GM21786 (cell line): ENCODE measurements around the gene RAB3GAP1.
"Not testable (repeated sequence)": the region's sequence is repeated elsewhere in the genome, so short reads cannot be mapped to it uniquely, and the experiment has no call there.

ENCODE experiments used
- ATAC-seq: cut with Tn5 transposase; IDR thresholded peaks from one replicate; pipeline ENCODE4 v1.9.1; 2021; ENCODE audit not compliant: unreplicated experiment

The RAB3GAP1 gene

DNA sequence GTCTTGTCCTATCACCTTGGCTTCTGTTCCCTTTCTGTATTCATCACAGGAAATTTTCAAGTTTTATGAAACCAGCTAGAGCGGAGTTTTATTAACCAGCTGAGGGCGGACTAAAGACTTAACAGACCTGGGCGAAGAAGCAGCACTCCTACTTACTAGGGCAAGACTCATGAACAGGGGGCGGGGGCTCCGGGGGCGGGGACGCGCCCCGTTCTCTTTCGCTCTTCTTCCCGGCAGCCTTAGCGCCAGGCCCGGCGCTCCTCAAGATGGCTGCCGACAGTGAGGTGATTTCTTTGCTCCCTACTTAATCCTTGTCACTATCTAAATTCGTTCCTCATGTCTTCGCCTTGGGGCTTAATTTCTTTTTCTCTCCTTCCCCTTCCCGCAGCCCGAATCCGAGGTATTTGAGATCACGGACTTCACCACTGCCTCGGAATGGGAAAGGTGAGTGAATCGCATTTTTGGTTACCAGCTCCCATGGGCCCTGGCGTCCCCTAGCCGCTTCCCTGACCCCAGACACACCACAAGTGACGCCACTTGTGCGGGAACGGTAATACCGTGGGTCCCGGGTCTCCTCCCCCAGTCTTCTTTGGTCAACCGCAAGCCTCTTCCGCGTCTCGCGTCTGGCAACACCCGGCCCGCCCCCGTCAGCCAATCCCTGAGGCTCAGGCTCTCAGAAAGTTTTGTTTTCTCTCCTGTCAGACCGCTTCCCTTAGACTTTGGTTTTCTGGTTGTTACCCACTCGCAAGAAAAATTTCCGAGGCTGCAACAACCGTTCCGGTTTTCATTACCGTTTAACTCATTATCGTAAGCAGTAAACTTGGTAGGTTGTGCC, at the start of gene RAB3GAP1:
RAB3GAP1 (plus strand) TSS at position 251 of the 835 bp plus-strand sequence; CDS start at position 267, 16 bp downstream.
- ATAC-seq = peak; percentile 74

DNA sequence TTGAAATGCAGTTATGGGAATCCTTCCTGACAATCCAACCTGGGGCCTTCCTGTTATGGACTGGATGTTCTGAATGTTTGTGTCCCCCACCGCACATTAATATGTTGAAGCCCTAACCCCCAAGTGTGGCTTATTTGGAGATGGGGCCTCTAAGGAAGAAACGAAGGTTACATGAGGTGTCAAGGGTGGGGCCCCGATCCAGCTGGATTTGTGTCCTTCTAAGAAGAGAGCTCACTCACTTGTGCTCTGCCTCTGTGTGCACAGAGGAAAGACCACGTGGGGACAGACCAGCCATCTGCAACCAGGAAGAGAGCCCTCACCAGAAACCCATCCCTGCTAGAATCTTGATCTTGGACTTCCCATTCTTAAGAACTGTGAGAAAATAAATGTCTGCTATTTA, 49.3 kb upstream of the RAB3GAP1 start:
- no peak for ATAC-seq

- peak; percentile 91 for ATAC-seq
These were observed 47.9 kb upstream of the RAB3GAP1 start for GRCh38 chr2:135004005-135004746.

DNA sequence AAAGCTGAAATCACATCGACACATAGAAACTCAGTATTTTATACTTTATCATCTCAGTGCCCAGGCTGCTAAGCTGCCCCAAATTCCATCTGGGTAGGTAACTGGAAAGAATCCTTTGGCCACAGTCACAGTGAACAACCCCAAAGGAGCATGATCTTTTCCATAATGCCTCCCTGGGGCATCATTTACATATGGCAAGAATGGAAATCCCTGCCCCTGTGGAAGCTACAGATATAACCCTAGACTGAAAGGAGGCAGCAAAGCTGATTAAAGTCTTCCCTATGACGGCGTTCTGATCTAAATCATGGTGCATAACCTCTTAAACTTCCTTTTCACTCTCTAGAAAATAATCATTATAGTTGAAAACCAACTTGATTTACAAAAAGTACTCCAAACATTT, 46.3 kb upstream of the RAB3GAP1 start:
- no peak for ATAC-seq

GRCh38 chr2:135009339-135009738, 42.8 kb upstream of the RAB3GAP1 start:
- no peak for ATAC-seq

DNA sequence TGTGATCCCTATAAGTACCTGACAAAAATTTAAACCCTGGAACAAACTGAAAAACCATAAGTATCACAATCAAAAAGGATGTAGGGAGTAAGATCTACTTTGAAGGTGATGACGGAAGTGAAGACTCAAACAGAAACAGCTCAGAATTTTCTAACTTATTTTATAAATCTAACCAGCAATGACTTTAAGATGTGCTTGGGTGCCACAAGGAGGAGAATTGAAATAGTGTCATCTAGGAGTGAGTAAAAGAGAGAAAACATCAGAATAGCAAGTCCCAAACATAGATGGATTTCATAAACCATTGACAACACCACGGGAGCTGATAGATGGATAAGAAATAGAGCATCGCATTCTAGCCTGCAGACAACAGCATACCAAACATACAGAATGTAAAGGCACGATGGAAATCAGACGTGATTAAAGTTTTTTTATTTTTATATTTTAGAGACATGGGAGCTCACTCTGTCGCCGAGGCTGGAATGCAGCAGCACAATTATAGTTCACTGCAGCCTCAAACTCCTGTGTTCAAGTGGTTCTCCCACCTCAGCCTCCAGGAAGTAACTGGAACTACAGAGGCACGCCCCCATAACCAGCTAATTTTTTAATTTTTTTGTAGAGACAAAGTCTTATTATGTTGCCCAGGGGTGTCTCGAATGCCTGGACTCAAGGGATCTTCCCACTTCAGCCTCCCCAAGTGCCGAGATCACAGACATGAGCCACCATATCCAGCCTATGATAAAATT, 41.7 kb upstream of the RAB3GAP1 start:
- ATAC-seq = no peak

- ATAC-seq = no peak
These were observed 40.5 kb upstream of the RAB3GAP1 start for GRCh38 chr2:135011633-135012032.

- ATAC-seq = no peak
These were observed 30.5 kb upstream of the RAB3GAP1 start for GRCh38 chr2:135021618-135022017.

DNA sequence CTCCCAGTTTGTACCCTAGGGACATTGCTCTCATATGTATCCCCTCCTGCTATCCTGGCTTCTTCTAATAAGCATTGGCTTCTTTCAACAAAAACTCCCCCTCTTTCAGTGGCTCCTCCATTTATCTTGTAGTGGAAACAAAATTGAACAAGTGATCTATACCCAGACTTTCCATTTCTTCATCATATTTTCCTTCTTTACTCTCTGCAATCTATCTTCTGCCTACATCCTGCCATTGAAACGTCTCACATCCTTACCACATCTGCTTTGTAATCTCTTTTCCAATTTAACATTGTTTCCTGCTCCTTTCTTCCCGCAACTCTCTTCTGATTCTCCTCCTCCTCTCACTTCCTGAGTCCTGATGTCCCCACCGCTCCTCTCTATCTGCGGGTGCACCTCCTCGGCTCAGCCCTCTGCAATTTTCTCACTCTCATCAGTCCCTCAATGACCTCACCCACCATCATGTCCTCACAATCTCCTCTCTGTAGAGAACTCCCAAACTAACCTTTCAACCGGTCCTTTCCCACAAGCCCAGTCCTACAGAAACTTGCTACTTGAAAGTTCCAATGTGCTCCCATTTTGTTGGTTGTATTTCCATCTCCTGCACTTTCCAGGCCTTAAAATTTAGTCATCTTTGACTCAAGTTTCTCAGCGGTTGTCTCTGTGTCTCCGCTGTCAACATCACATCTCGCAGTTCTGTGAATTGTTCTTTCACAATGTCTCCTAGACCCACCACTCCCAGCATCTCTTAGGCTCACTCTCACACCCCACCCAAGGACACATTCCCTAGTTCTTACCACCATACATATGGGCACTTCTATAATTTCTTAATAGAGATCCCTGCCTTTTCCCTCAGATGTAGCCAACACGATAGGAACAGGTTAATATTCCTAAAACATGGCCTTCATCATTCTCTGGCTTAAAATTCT, 28.9 kb upstream of the RAB3GAP1 start:
- no peak for ATAC-seq

GRCh38 chr2:135023886-135024485, 28.1 kb upstream of the RAB3GAP1 start:
- no peak for ATAC-seq

- no peak for ATAC-seq
These were observed 22.5 kb upstream of the RAB3GAP1 start for GRCh38 chr2:135029481-135030134.

- ATAC-seq = no peak
These were observed 21.3 kb upstream of the RAB3GAP1 start for GRCh38 chr2:135030826-135031225.

- not testable (repeated sequence) for ATAC-seq
These were observed 18.9 kb upstream of the RAB3GAP1 start for GRCh38 chr2:135033216-135033615.

DNA sequence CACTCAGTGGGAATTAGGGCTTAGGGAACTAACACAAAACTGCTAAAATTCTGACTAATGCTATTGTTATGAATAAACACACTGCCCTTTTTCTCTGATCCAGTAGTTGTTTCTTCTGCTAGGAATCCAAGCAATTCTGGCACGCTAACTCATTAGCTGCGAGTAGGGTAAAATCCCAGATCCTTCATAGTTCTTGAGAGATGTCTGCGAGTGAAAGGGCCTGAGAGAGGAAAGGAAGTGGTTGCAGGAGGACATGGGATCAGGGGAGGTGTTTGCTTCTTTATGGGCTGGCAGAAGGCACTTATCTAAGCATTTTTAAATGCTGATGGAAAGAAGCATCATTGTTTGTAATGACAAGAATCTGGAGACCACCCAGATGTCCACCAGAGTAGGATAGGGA, 14.3 kb upstream of the RAB3GAP1 start:
- no peak for ATAC-seq

DNA sequence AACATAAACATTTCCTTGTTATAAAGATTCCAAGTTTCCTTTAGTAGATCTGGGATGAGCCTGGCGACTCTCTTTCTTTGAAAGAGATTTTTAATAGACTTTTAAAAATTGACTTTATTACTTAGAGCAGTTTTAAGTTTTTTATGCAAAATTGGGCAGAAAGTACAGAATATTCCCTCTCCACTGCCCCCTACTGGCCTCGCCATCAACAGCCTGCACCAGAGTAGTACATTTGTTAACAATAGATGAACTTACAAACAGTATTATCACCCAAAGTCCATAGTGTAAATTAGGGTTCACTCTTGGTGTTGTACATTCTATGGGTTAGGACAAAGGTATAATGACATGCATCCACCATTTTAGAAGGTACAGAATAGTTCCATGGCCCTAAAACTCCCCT, 8.7 kb upstream of the RAB3GAP1 start:
- ATAC-seq = no peak

- no peak for ATAC-seq
These were observed 4.8 kb upstream of the RAB3GAP1 start, which contains the start of gene MAP3K19 for GRCh38 chr2:135047300-135047699. Gene MAP3K19, minus strand, starts transcription at chr2:135047447. Its CDS starts 22,800 bp downstream, at chr2:135024647.

DNA sequence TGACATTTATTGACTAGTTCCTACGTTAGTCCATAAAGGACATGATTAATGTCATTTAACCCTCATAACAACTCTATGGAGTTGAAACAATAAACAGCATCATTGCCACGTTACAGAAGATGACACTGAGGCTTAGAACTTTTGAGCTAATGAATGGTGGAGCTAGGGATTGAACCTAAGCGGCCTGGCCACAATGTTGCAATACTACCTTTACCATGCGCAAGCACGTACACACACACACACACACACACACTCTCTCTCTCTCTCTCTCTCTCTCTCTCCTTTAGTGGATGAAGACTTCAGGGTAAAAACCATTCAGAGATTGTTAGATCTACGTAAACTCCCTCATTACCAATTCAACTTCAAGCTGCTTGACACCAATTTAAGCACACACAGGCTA, 4.0 kb upstream of the RAB3GAP1 start:
- ATAC-seq = no peak

- ATAC-seq = no peak
These were observed 2.0 kb upstream of the RAB3GAP1 start for GRCh38 chr2:135050132-135050531.

- no peak for ATAC-seq
These were observed 1.4 kb upstream of the RAB3GAP1 start for GRCh38 chr2:135050684-135051083.
